Psoas muscle (tissue), 8 donors: Measurements from ENCODE around the gene KCTD1. TPM values are rescaled to one million over a fixed set of nuclear protein-coding genes. Genes with fewer than 3 reads are reported as not detected.

Experiments
- ATAC-seq, 4 donors: fragments of 200-7000 bp; cut with Tn5 transposase; one replicate each; pipeline ENCODE4 v1.9.1; 2020; ENCODE audit warnings: moderate library complexity in 3 of 4, mild to moderate bottlenecking in 2 of 4
- DNase-seq, 2 donors: peaks; one replicate each; pipeline ENCODE4 v3.0.0-alpha.2; 2020
- H3K27ac ChIP-seq: fragments of 200-600 bp; one replicate; pipeline ENCODE4 v1.8.0; 2022
- H3K27me3 ChIP-seq, 3 donors: fragments of 200-600 bp in 1 of 3; one replicate each; pipeline versions ENCODE4 v1.6.1 to v1.8.0; 2013 to 2022; ENCODE audit warnings: low read length in 2 of 3, mild to moderate bottlenecking in 2 of 3, moderate library complexity in 1 of 3; ENCODE audit not compliant: insufficient read depth in 3 of 3
- H3K36me3 ChIP-seq, 2 donors: fragments of 200-600 bp in 1 of 2; one replicate each; pipeline versions ENCODE4 v1.6.1 to v1.8.0; 2013 to 2022; ENCODE audit warnings: low read depth in 1 of 2, mild to moderate bottlenecking in 1 of 2, moderate library complexity in 1 of 2; ENCODE audit not compliant: insufficient read depth in 1 of 2
- H3K4me1 ChIP-seq: fragments of 200-600 bp; one replicate; pipeline ENCODE4 v1.8.0; 2022
- H3K4me3 ChIP-seq: fragments of 200-600 bp; one replicate; pipeline ENCODE4 v1.8.0; 2022; ENCODE audit warnings: mild to moderate bottlenecking
- H3K9me3 ChIP-seq: fragments of 200-600 bp; one replicate; pipeline ENCODE4 v1.8.0; 2022
- WGBS, 3 donors: extraction: QIAGEN DNeasy Blood & Tissue Kit; methylation state at CpG; one replicate each; pipeline versions ENCODE4 v1.1.6 to v1.1.7; 2013; 5-methylcytosine and 5-hydroxymethylcytosine counted together
- intact Hi-C, 2 donors: fragments of 100-400 bp; cut with DNase I; formaldehyde crosslinking; loops; one replicate each; pipeline versions ENCODE4 v1.11.0 to v1.14.2; 2022
- polyA plus RNA-seq, 3 donors: library from polyadenylated mRNA; stranded (reverse); fragments of 200-250 nt; gene quantifications; one replicate each; pipeline ENCODE4 v1.2.3, GENCODE V29; 2013
- total RNA-seq, 4 donors: library from RNA; stranded (reverse); fragmentation: NEBNext Ultra II Directional in 2 of 4; extraction: Animal tissue kit (Norgen Biotek cat#: 25700) in 2 of 4; gene quantifications; one replicate each; pipeline versions ENCODE4 v1.2.1 to v1.2.4, GENCODE V29; 2021 to 2023
- TF ChIP-seq, protein P1 (sequence below): fragments of 200-600 bp; IDR thresholded peaks from one replicate; pipeline ENCODE4 v1.8.0; 2022; ENCODE audit warnings: antibody characterized with exemption
- donor health status: healthy with polysubstance abuse.
- donor health status: DM: no; HTN: no; CAD: no; lungs with moderate emphysema.
- donor health status: Bipolar disorder and iron deficiency.
- donor health status: healthy.
- donor health status: DM: yes; HTN: yes; CAD: no.
- donor health status: DM: no; HTN: no; CAD: no.
- donor health status: DM: no; HTN: no; CAD: no.
- donor health status: DM: yes; HTN: yes; CAD: no.

The KCTD1 gene
- total and polyA plus RNA-seq, 7 donors, result 2.6 to 8.6 (median 3.5) TPM

DNA sequence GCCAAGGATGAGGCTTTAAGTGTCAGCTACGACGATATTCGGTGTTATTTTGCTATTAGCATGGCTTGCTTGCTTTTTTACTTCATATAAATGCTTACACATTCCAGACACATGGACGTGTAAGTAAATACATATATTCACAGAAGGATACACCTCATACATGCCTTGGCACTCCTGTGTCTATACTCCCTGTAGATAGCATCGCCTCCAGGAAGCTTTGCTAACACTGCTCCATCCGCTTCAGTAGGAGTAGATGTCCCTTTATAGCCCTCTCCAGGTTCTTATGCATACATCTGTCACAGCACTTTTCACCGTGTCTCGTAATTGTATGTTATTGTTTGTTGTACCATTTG lies 27.5 kb upstream of the KCTD1 start:
- intact Hi-C loops, result no loop called here
- peak in 1 of 4 donors; percentile 48 for ATAC-seq
- TF ChIP-seq, protein P1, sequence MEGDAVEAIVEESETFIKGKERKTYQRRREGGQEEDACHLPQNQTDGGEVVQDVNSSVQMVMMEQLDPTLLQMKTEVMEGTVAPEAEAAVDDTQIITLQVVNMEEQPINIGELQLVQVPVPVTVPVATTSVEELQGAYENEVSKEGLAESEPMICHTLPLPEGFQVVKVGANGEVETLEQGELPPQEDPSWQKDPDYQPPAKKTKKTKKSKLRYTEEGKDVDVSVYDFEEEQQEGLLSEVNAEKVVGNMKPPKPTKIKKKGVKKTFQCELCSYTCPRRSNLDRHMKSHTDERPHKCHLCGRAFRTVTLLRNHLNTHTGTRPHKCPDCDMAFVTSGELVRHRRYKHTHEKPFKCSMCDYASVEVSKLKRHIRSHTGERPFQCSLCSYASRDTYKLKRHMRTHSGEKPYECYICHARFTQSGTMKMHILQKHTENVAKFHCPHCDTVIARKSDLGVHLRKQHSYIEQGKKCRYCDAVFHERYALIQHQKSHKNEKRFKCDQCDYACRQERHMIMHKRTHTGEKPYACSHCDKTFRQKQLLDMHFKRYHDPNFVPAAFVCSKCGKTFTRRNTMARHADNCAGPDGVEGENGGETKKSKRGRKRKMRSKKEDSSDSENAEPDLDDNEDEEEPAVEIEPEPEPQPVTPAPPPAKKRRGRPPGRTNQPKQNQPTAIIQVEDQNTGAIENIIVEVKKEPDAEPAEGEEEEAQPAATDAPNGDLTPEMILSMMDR, result no peak
- no peak overlapping the region for H3K27ac ChIP-seq
- no peak for DNase-seq
- 43 to 52% (median 49%) methylated on average over 8 of the region's 8 CpGs for WGBS, 3 donors
- peaks cover 0 to 21% (median 0%) of the 10 kb centered on the region in 3 donors for H3K27me3 ChIP-seq
- no peaks in the 10 kb centered on the region for H3K36me3 ChIP-seq
- peak overlapping the region; percentile 63 for H3K4me3 ChIP-seq
- no peaks in the 10 kb centered on the region for H3K4me1 ChIP-seq
- H3K9me3 ChIP-seq, result no peaks in the 10 kb centered on the region

DNA sequence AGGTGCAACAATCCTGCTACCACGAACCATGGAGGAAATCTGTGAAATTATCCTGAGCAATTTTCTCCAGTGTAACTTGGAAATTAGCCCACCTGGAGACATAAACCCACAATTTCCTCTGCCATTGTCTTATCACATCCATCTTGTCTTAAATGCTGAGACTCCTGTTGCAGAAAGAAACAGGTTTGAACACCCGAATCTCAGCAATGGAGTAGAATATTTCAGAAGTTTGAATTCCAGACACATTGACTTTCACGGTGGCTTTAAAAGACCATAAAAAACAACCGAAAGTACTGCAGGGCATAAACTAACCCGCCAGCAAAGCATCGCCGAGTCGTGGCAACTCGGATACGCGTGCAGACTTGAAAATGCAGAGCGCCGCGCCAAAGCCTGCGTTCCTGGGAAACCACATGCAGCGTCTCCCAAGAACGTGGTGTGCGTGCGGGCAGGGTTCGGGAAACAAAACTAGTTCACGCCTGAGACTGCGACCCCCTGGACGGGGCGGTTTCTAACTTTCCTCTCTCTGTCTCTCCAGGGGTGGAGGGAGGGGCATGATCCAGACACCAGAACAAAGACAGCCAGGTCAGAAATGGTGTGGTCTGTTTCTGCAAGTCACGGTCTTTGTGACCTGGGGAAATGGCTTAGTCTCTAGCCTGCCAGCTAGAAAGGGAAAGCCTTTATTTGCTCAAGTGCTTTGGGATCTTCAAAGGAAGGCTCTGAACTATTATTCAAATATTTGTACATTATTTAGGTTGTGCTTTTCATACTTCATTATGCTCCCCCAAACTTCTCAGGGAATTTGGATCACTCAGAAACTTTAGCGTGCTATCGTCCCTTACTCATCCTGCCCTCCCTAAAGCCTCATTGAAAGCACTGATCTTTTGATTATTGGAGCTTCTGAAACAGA lies 26.9 kb upstream of the KCTD1 start:
- WGBS, 3 donors, result 2 to 3% (median 2%) methylated on average over 27 of the region's 27 CpGs
- intact Hi-C loops, result no loop called here
- ATAC-seq, result peak in 3 of 4 donors; percentile 36 to 77 (median 67)

DNA sequence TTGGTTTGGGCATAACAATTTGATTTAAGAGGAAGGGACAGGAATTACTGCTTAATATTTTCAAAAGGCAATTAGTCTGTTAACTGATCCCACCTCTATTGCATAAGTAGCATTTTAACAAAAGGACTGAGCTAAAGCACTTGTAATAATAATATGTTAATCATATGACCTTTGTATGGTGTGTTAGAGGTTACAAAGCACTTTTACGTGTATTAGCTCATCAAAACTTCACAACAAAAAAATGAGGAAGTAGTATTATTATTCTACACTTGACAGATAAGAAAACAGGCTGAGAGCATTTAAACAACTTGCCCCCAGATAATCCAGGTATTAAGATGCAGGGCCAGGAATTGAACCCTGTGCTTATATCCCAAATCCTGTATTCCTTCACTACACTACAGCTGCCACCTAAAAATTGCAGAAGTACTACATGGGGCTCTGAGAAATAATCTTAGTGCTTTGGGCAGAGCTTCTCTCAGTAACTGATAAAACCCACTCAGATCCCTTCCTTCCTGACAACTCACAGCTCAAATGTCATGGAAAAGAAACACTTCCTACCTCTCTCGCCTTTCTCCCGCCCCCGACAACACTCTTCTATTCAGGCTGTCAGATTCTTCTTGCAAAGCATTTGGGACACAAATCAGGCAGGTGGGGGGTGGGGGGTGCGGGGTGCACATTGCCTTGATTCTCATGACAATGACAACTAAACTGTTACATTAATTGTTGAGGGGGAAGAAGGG lies 20.7 kb upstream of the KCTD1 start:
- intact Hi-C loops, result no loop called here
- no peaks in the 10 kb centered on the region for H3K36me3 ChIP-seq
- ATAC-seq, result no peak
- DNase-seq, result no peak
- H3K9me3 ChIP-seq, result no peaks in the 10 kb centered on the region
- H3K4me3 ChIP-seq, result no peak overlapping the region
- H3K4me1 ChIP-seq, result no peaks in the 10 kb centered on the region
- 66 to 78% (median 72%) methylated on average over 5 of the region's 5 CpGs for WGBS, 3 donors
- no peak overlapping the region for H3K27ac ChIP-seq
- H3K27me3 ChIP-seq, result no peaks in the 10 kb centered on the region
- TF ChIP-seq, protein P1, result no peak

More for the DNA sequence above, 26.9 kb upstream of the KCTD1 start:
- peak; percentile 36 to 61 for DNase-seq
- H3K4me1 ChIP-seq, result no peaks in the 10 kb centered on the region
- no peaks in the 10 kb centered on the region for H3K36me3 ChIP-seq
- H3K27ac ChIP-seq, result no peak overlapping the region
- TF ChIP-seq, protein P1, result no peak
- peaks cover 0 to 21% (median 0%) of the 10 kb centered on the region in 3 donors for H3K27me3 ChIP-seq
- no peaks in the 10 kb centered on the region for H3K9me3 ChIP-seq
- peak overlapping the region; percentile 63 for H3K4me3 ChIP-seq

DNA sequence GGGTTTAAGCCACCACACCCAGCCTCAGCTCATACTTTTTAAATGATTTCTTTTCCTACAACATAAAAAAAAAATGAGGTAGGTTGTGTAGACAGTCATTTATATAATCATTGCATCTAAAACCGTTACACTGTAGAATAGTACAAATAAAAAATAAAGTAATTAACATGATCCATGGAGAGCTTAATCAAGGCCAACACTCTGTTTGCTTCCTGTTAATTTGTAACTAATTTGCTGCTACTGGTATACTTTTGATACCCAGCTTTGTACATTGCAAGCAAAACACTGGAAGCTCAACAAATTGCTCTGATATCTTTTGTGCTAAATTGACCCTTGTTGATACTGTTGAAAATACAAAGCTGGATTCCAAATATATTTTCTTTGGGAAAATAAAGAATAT lies 20.2 kb upstream of the KCTD1 start:
- Histone ChIP-seq H3K27ac (no peak overlapping the region), H3K9me3 (no peaks in the 10 kb centered on the region), H3K4me1 (no peaks in the 10 kb centered on the region), H3K36me3 (no peaks in the 10 kb centered on the region), H3K27me3 (no peaks in the 10 kb centered on the region), H3K4me3 (no peak overlapping the region)
- intact Hi-C loops, result no loop called here
- TF ChIP-seq, protein P1, result no peak
- no peak for ATAC-seq
- WGBS, 3 donors, result 81 to 88% (median 86%) methylated on average over 1 of the region's 1 CpG
- DNase-seq, result no peak
